Dermis microvascular lymphatic vessel endothelial cell (primary cell): ENCODE measurements around the gene ERCC6L. TPM values are rescaled to one million over a fixed set of nuclear protein-coding genes. Genes with fewer than 3 reads are reported as not detected.
"Not testable (repeated sequence)": the region's sequence is repeated elsewhere in the genome, so short reads cannot be mapped to it uniquely, and the experiment has no call there.

ENCODE experiments used
- DNase-seq, 2 donors: peaks; one replicate each; pipeline versions ENCODE4 v3.0.0 to v3.0.0-alpha.2; 2010; ENCODE audit warnings: low read depth in 2 of 2
- total RNA-seq: library from RNA; depleted of rRNA; stranded (reverse); fragments of >200 nt; gene quantifications from 2 replicates; pipeline ENCODE4 v1.2.1, GENCODE V29; 2014

Gene ERCC6L
- total RNA-seq, 1 donor from 2014 or later: 3.6 TPM

DNA sequence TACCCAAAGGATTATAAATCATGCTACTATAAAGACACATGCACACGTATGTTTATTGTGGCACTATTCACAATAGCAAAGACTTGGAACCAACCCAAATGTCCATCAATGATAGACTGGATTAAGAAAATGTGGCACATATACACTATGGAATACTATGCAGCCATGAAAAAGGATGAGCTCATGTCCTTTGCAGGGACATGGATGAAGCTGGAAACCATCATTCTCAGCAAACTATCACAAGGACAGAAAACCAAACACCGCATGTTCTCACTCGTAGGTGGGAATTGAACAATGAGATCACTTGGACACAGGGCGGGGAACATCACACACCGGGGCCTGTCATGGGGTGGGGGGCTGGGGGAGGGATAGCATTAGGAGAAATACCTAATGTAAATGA lies 62.5 kb downstream of the ERCC6L start:
- DNase-seq: not testable (repeated sequence)

GRCh38 chrX:72169008-72169728 lies 69.7 kb downstream of the ERCC6L start:
- peak; percentile 25 to 50 for DNase-seq

DNA sequence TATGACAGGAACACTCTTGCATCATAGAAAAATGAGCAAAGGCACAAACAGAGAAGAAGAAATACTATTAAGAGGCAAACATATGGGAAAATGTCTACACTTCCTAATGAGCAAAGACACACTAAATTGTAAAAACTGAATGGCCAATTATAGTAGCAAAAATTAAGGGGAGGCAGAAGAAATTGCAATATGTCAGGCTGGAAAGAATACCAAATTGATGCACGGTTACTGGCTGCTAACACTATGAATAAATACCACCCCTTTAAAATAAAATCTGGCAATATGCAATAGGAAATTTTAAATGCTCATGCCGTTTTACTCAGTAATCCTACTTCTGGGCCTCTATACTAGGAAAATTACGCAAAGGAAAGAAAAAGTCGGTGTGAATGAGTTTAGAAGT lies 73.3 kb downstream of the ERCC6L start:
- no peak for DNase-seq

DNA sequence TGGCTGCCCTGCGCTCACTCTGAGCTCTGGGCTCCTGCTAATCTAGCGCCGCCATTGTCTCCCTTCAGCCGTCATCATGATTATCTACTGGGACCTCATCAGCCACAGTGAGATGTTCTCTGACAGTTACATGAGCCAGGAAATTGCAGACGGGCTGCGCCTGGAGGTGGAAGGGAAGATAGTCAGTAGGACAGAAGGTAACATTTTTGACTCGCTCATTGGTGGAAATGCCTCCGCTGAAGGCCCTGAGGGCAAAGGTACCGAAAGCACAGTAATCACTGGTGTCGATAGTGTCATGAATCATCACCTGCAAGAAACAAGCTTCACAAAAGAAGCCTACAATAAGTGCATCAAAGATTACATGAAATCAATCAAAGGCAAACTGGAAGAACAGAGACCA lies 79.1 kb downstream of the ERCC6L start:
- DNase-seq: no peak

DNA sequence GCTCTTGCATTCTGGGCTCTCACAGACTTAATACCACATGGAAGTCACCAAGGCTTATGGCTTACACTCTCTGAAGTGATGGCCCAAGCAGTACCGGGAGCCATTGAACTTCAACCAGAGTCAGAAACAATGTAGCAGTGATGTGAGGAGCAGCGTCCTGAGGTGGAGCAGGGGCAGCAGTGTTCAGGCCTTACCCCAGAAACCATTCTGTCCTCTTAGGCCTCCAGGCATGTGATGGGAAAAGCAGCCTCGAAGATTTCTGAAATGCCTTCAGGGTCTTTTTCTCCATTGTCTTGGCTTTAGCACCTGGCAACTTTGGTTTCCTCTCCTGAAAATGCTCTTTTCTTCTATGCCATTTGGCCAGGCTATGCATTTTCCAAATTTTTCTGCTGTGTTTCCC lies 80.1 kb downstream of the ERCC6L start:
- no peak for DNase-seq

Other genes with a start within 250 kb of the ERCC6L start
- 0.13 and 0.38 TPM in 2 replicates for gene RTL5, start 107.1 kb downstream of the ERCC6L start, total RNA-seq
- 10.1 and 11.0 TPM in 2 replicates for gene PIN4, start 57.3 kb downstream of the ERCC6L start, total RNA-seq
- gene RPS4X, start 38.2 kb upstream of the ERCC6L start, total RNA-seq: 1,024 and 1,259 TPM in 2 replicates
- gene CITED1, start 66.9 kb upstream of the ERCC6L start, total RNA-seq: 0.13 TPM in 2 replicates